HFFc6 (cell line): ENCODE measurements around the gene ALG8. TPM values are rescaled to one million over a fixed set of nuclear protein-coding genes. Genes with fewer than 3 reads are reported as not detected.

Experiments
- DNase-seq: peaks from one replicate; pipeline ENCODE4 v3.0.0-alpha.2; 2018
- H3K27ac Mint-ChIP-seq: 2 replicates; pipeline ENCODE4 v1.8.0; 2020; ENCODE audit warnings: mild to moderate bottlenecking, mixed read lengths
- H3K27me3 Mint-ChIP-seq: 2 replicates; pipeline ENCODE4 v1.8.0; 2021; ENCODE audit warnings: mild to moderate bottlenecking, moderate library complexity, mixed read lengths; ENCODE audit not compliant: insufficient read depth
- H3K36me3 Mint-ChIP-seq: 2 replicates; pipeline ENCODE4 v1.8.0; 2021; ENCODE audit warnings: low read depth, mixed read lengths
- H3K4me1 Mint-ChIP-seq: 2 replicates; pipeline ENCODE4 v1.8.0; 2020; ENCODE audit warnings: low read depth, mixed read lengths
- H3K4me3 Mint-ChIP-seq: 2 replicates; pipeline ENCODE4 v1.8.0; 2020; ENCODE audit warnings: mild to moderate bottlenecking, moderate library complexity, mixed read lengths
- H3K9me3 Mint-ChIP-seq: 2 replicates; pipeline ENCODE4 v1.8.0; 2020; ENCODE audit warnings: mild to moderate bottlenecking, mixed read lengths
- CTCF ChIP-seq: fragments of 200-600 bp; sonication (generic); IDR thresholded peaks from 2 replicates; pipeline ENCODE4 v1.5.0; 2021; ENCODE audit warnings: antibody characterized with exemption, mild to moderate bottlenecking
- total RNA-seq, 6 experiments: library from RNA; stranded (reverse); fragmentation: NEBNext Ultra II Directional; extraction: Animal tissue kit (Norgen Biotek cat#: 25700); gene quantifications; 2 replicates in 1 of 6; 3 replicates in 5 of 6; pipeline ENCODE4 v1.2.3, GENCODE V29; 2021

Gene ALG8
- total RNA-seq, 6 experiments from 2014 or later: 62.0 to 84.0 (median 69.8) TPM

GRCh38 chr11:78054971-78055370, 84.5 kb downstream of the ALG8 start:
- Mint-ChIP-seq H3K36me3 (no peaks in the 10 kb centered on the region), H3K27ac (no peak overlapping the region)

DNA sequence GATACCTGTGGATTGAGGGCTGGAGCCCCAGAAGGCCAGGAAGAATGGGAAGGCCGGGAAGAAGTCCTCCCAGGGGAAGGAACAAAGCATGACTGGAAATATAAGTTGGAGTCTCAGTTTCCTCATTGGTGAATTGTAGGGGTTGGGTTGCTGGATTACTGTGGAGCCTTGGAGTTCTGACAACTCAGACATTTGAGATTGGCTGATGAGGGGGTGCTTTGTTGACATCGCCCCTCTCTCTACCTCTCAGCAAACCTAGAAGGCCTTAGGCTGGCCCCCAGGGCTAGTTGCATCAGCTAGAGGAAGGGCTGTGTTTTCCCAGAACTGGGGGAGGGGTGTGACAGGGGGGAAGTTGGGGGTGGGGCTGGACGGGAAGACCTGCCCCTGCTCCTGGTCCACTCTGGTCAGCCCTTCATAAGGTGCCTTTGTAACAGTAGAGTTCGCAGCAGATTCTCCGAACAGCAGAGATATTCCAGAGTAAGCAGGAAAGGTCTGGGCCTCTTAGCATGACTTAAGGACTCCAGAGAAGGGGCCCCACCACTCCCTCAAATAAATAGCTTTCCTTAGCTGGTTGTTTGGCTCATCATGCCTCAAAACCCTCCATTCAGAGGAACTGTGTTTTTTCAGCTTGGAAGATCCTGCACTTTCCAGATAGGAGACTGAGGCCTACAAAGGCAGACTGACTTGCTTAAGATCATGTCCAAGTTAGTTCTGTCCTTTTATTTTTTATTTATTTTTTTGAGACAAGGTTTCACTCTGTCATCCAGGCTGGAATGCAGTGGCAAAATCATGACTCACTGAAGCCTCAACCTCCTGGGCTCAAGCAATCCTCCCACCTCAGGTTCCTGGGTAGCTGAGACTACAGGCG, 88.2 kb downstream of the ALG8 start:
- DNase-seq: peak; percentile 74
- peaks cover 19% of the 10 kb centered on the region for H3K4me1 Mint-ChIP-seq
- H3K36me3 Mint-ChIP-seq: no peaks in the 10 kb centered on the region
- H3K4me3 Mint-ChIP-seq: no peak overlapping the region
- H3K9me3 Mint-ChIP-seq: no peaks in the 10 kb centered on the region
- no peak for TF ChIP-seq CTCF
- peak overlapping the region; percentile 91 for H3K27ac Mint-ChIP-seq
- no peaks in the 10 kb centered on the region; the same call in none of the 2 replicates for H3K27me3 Mint-ChIP-seq

More at GRCh38 chr11:78054971-78055370, 84.5 kb downstream of the ALG8 start:
- DNase-seq: no peak
- no peak overlapping the region for H3K4me3 Mint-ChIP-seq
- no peak for TF ChIP-seq CTCF
- H3K4me1 Mint-ChIP-seq: peaks cover 13% of the 10 kb centered on the region
- H3K9me3 Mint-ChIP-seq: no peaks in the 10 kb centered on the region
- no peaks in the 10 kb centered on the region; the same call in none of the 2 replicates for H3K27me3 Mint-ChIP-seq

Other genes starting within 250 kb of the ALG8 start
- gene INTS4, start 145.0 kb downstream of the ALG8 start, total RNA-seq: 10 to 100 TPM; 23.8 to 30.1 (median 28.3) TPM
- 1 to 10 TPM in 2 of 6 experiments, under 1 TPM in 4; 0.17 to 1.5 (median 0.64) TPM for gene KCTD14, start 116.3 kb downstream of the ALG8 start, total RNA-seq
- gene THRSP, start 75.8 kb downstream of the ALG8 start, total RNA-seq: not detected
- 100 to 1,000 TPM; 330 to 476 (median 410) TPM for gene NDUFC2, start 59.8 kb downstream of the ALG8 start, total RNA-seq
- 10 to 100 TPM; 10.4 to 15.7 (median 12.6) TPM for gene KCTD21, start 49.0 kb upstream of the ALG8 start, total RNA-seq
- 10 to 100 TPM in 1 of 6 experiments, 1 to 10 TPM in 5; 8.5 to 10.6 (median 9.0) TPM for gene USP35, start 49.3 kb upstream of the ALG8 start, total RNA-seq